ENCODE measurements around the gene RASL11B.

The RASL11B gene

DNA sequence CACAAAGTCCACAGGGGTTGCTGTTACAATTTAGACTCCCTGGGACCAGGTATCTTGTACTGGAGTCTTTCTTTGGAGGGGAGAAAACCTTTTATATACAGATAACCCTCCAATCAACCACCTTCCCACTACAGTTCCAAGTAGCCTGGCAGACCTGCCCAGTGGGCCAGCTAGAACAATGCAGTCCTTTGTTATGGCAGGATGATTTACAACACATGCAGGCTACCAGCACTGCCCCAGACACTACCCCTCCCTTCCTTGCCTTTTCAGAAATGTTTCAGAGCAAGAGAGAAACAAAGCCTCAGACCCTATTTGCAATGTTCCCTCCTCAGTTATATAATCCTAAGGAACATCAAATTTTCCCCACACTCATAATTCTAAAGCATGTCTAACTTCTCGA lies 11.1 kb downstream of the RASL11B start:
- in situ Hi-C loops (cut with MboI; ENCODE audit: low sequenced_read_pairs), result no loop called here

DNA sequence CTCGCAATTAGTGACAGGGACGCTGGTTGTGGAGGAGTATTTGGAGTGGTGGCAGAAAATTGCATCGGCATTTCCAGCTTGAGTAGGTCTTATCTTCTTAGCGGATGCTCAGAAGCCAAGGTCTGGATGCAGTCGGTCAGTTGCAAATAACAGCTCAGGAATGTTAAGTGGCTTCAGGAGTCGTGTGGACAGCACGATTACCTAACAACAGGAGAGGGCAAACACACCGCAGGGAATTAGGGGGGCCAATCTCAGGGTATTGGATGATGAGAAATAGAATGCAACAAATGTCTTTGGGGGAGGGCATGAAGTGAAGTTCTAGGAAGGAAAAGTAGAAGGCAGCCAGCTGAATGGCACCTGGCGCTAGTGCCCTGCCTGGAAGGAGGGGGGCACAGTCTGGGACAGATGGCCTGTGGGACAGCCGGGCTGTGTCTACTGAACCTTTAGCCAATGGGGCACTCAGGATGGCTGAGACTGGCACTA lies 11.8 kb downstream of the RASL11B start:
- in situ Hi-C loops (cut with MboI; ENCODE audit: low sequenced_read_pairs), result no loop called here

DNA sequence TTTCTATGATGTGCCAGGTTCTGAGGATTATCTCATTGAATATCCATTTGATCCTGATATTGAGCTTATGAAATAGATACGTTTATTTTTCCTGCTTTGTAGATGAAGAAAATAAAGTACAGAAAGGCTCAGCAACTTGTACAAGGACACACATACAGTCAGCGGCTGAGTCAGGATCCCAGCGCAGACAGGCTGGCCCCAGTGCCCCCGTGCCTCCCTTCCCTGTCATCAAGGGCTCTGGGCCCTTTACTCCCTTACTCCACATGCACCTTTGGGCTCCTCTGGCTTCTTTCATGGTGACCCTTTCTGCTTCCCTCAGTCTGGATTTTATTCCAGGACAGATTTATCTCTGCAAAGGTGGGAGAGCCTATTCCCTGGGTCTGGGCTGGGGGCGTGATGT lies 12.8 kb downstream of the RASL11B start:
- in situ Hi-C loops (cut with MboI; ENCODE audit: low sequenced_read_pairs), result no loop called here

DNA sequence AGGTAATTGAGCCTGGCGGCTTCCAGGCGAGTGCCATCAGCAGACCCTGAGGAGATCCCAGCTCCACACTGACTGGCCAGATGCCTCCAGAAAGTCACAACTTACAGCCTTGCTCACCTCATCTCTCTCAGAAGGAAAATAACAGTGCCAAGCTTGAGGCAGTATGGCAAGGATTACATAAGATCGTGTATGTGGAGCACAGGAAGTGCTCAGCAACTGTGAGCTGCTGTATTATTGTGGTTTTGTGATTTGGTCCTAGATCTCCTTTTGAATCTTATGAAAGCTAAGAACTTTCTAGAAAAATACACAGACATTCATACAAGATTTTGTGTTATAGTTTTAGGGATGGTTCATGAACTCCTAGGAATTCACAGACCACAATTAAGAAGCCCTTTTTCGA lies 14.0 kb downstream of the RASL11B start:
- in situ Hi-C loops (cut with MboI; ENCODE audit: low sequenced_read_pairs), result no loop called here

DNA sequence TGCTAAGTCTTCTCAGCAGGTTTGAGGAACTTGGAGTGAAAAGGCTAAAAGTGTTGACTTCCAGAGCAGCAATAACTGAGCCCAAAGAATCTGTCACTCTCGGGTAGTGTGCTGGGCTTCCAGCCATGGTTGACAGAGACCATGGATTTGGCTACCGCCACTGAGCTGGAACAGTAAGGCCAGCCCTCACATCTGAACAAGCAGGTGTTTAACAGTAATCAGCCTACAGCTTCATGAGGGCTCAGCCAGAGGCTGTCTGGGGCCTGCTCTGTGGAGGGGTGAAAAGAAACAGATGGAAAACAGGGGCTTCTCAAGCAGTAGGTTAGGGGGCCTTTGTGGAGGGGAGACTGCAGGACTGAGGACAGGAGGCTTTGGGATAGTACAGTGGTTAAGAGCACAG lies 14.9 kb downstream of the RASL11B start:
- in situ Hi-C loops (cut with MboI; ENCODE audit: low sequenced_read_pairs), result no loop called here

DNA sequence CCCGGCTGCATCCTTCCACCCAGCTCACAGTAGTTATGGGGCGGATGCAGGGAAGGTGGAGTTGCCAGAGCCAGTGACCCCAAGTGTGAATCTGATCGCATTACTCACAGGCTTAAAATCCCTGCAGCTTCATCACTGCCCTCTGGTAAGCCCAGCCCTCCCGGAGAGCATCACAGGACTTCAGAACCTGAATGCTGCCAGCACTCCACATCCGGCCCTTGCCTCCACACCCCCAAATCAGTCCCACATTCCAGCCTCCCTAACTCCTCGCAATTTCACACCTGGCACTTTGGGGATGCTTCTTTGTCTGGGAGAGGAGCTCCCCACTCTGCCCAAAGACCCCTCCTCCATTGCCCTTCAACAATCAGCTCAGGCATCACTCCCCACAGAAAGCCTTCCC lies 15.6 kb downstream of the RASL11B start:
- in situ Hi-C loops (cut with MboI; ENCODE audit: low sequenced_read_pairs), result no loop called here

DNA sequence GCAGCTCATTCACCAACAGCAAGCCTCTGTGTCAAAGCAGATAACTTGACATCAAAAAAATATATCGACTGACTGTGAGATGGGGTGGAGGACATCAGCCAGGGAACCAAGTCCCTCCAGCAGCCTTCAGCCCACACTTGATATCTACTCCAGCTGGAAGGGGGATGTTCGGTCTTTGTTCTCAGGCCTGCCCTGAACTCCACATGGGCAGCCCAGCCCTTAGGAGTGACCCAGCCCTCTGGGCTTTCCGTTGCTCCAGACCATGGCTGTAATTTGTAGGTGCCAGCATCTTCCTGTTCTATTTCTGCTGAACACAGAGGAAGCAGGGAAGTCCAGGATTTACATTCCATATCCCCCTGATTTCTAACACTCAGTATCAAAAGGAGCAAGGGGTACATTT lies 17.4 kb downstream of the RASL11B start:
- in situ Hi-C loops (cut with MboI; ENCODE audit: low sequenced_read_pairs), result no loop called here

DNA sequence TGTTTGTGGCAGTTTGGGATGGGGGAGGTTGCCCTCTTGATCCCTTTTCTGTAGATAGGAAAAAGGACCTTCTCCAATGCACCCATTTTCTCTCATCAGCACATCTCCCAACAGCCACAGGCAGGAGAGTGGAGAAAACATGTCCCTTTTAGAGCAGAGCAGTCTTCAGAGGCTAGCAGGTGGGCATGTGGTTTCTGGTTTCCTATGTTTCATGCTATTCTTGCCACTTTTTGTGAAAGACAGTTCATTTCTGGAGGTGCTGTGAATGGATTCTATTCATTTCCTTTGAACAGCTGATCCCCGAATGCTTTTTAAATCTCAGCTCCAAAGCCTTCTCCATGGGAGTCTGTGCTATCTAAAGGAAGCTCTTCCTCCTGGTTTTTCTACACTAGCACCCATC lies 18.9 kb downstream of the RASL11B start:
- in situ Hi-C loops (cut with MboI; ENCODE audit: low sequenced_read_pairs), result no loop called here

DNA sequence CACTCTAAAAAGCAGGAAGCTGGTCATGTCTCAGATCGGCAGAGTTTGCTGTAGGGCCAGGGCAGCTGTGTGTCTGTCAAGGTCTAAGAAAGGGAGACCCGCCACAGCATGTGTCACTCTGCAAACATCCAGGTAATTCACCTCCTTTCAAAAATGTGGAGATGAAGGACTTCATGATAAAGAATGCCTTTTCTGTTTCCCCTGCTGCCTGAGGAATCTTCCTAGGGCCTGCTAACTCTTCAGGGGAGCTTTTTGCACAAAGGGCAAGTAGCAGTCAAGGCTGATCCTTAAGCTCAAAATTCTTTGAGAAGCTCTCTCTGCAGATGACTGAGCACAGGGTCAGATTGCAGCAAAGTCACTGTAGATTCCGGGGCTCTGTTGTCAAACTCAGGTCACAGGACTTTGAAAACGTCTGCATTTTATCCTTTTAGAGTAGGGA lies 21.1 kb downstream of the RASL11B start:
- in situ Hi-C loops (cut with MboI; ENCODE audit: low sequenced_read_pairs), result no loop called here

DNA sequence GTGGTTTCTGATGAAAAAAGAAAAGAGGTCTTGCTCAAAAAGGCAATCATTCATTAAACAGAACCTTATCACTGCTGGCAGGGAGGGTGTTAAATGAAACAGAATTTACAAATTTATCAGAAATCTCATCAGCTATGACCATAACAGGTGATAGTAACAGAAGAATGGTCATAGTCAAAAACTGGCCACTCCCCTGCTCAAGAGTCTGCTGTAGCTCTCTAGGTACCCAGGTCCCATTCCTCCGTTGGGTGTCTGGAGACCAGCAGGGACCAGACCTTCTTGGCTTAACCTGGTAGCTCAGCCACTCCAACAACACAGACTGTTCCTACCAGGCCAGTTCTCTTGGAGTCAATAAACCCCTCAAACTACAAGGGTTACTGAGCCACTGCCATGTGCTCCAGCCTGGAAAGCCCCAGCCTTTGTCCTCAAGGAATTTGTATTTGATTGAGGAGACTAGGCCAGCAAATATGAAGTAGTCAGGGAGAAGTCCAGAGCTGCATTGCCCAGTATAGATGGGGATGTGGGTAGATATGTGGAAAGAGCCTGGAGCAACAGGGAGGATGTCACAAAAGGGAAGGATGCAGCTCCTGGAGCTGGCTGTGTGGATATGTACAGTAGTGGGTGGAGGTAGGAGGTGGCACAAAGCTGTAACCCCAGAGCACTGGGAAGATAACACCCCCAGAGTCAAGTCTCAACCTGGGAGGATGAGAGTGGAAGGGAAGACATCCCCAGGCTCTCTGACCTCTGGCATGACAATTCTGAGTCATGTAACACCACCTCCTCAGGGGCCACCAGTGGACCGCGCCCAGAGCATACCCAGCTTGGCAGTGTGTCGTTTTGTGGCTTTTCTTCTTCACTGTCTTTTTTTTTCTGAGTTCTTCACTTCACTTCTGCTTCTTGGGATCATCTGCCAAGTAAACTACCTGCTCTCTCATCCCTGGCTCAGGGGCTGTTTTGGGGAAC lies 21.9 kb downstream of the RASL11B start:
- in situ Hi-C loops (cut with MboI; ENCODE audit: low sequenced_read_pairs), result no loop called here

DNA sequence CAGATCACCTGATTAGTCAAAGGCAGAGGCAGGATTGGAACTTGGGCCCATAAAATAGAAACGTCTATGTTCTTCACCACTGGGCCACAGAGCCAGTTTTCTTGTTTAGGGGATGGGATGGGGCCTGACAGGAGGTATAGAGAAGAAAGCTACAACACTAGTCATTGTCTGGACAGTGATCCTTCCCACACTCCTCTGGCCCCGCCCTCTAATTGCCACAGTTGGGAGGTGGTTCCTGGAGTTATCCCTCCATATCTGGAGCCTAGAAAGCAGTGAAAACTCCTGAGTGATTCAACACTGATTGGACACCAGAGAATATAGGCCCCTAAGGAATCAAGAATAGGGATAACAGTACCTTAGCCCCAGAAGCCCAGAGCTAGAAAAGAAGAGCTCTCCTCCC lies 22.9 kb downstream of the RASL11B start:
- in situ Hi-C loops (cut with MboI; ENCODE audit: low sequenced_read_pairs), result no loop called here

DNA sequence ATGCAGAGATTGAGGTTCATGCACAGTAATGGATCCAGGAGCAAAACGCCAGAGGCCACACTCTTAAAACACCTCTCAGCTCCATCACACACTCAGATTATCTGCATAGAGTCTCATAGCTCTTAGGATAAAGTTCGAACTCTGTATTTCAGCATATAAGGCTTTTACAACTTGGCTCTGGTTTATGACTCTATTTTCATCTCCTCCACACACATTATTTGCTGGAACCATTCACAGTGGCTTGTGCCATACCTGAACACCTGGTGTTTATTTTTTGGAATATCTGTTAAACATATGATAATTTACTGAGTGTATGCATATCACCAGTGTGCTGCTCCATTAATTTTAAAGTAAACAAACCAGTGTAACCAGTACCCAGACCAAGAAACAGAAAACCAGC lies 27.2 kb downstream of the RASL11B start:
- in situ Hi-C loops (cut with MboI; ENCODE audit: low sequenced_read_pairs), result no loop called here

DNA sequence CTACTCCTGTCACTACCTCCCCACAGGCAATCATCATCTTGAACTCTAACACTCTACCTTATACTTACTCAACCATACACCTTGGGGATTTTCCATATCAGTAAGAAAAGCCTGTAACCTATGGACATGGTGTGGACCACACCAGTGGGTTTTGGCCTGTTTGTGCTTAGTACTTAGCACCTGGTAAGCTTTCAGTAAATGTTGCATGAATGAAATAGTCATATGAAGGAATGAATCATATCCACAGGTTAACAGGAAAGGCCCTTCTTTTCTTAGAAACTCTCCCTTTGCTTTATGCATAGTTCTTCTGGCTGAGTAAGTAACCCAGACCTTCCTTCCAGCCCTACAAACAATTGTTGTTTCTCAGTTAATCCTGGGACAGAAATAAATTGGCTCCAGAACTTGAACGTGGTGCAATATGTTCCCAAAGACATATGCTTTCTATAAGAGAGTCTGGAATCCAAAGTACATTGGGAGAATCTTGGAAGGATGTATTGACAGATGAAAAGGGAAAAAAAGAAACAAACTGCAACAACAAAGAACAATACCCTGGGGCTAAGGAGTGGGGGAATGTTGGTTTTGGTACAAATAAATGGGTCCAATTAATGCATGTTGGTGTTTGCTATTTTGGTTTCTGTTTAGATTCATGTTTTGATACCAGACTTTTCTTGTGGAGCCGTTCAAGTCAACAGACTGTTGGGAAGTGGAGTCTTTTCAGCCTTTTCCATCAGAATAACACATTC lies 27.8 kb downstream of the RASL11B start:
- in situ Hi-C loops (cut with MboI; ENCODE audit: low sequenced_read_pairs), result no loop called here

DNA sequence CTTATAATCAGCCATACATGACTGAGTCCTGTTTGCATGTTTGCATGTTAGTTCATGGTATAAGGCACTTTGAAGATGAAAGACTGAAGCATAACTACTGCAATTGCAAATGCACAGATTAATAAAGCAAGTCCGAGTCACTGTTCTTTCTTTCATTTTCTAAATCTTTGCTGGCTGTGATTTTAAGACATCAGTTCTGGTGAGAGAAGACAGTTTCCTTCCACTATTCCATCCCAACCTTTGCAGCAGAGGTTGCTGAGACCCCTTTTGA lies 28.3 kb downstream of the RASL11B start:
- in situ Hi-C loops (cut with MboI; ENCODE audit: low sequenced_read_pairs), result no loop called here

DNA sequence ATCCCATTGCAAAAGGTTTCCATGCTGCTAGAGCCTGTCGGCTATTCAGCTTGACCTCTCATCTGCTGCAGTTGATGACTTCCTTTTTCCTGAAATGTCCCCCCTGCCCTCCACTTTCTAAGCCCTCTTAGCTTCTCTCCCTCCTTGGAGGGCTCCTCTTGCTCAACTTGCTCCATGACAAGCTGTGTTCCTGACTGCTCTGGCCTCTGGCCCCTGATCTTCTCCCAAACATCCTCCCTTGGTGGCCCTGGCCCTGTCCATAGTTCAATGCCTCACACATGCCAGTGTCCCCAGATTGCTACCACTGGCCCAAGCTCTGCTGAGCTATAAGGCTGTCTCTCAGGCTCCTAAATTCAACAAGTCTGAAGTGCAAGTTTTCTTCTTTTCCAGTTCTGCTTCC lies 29.6 kb downstream of the RASL11B start:
- in situ Hi-C loops (cut with MboI; ENCODE audit: low sequenced_read_pairs), result no loop called here

DNA sequence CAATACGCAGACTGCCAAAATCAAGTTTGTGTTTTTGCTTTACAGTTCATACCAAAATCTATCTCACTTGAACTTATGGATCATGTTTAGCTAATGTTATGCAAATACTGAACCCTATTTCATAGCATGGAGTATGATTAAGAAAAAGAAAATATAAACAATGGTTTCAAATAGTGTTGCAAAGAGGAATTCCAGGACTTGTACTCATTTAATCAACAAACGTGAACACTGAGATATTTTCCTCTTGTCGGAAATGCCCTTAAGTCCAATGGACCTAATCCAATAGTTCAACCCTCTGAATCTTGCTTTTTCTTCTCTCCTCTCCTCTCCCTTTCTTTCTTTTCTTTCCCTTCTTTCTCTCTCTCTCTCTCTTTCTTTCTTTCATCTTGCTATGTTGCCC lies 30.8 kb downstream of the RASL11B start:
- in situ Hi-C loops (cut with MboI; ENCODE audit: low sequenced_read_pairs), result no loop called here

DNA sequence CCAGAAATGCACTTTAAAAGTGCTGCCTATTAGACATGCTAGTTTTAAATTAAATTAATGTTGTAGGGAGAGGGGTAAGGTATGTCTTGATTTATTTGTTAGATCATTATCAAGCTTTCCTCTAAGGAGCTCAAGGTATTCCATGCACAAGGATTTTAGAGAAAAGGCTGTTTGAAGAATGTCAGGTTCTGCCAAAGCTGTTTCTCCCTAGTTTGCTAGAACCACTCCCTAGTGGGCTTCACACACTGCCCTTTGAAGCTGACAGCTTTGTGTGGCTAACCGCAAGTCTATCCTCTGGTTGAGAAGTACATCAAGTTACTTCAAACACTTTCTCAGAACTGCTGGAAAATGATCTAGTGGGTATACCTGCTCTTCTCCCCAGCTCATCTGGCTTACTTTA lies 32.3 kb downstream of the RASL11B start:
- in situ Hi-C loops (cut with MboI; ENCODE audit: low sequenced_read_pairs), result no loop called here

DNA sequence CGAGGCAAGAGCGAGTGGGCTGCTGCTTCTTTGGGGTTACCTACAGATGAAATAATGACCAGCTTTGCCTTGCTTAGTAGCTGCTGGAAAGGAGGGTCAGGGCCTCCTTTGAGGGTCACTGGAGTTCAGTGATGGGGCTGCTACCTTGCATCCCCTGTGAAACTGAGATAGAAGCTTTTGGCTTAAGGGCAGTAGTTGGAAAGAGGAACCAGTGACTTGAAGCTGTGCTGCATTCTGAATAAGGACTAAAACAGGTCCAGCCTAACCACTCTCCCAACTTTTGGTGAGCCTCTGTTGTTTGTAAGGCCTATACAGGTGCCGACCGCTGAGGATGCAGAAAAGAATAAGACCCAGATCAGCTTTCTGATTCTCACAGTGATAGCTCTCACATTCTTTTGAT lies 41.2 kb downstream of the RASL11B start:
- in situ Hi-C loops (cut with MboI; ENCODE audit: low sequenced_read_pairs), result no loop called here

DNA sequence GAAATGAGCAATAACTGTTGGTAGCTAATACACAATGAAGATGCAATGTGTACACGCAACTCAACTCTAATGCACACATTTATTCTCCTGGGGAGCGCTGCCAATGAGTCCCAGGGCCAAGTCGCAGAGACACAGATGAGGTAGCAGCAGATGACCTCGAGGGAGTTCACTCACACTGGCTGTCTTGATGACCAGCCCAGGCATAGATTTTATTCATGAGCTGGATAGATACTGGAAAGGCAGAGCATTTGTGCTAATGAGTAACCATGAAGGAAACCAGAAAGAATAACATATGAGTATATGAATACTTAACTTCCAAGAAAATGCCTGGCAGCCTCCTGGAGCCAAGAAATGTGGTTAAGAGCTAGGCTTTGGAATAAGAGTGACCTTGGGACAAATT lies 42.3 kb downstream of the RASL11B start:
- in situ Hi-C loops (cut with MboI; ENCODE audit: low sequenced_read_pairs), result no loop called here

DNA sequence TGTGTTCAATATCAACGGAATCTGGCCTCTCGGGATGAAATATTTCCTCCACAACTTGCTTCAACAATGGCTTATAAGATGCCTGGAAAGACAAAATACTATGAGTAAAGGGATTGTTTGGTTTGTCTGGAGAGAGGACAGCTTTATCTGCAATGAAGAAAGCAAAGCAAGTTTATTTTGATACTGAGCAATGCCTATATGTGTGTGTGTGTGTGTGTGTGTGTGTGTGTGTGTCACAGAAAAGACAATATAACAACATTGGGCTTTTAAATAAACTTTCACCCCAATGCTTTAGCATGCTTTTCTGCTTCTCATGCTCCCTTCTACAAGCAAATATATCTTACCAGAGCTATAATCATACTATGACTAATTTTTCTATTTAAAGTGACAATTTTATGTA lies 45.4 kb downstream of the RASL11B start:
- in situ Hi-C loops (cut with MboI; ENCODE audit: low sequenced_read_pairs), result no loop called here

DNA sequence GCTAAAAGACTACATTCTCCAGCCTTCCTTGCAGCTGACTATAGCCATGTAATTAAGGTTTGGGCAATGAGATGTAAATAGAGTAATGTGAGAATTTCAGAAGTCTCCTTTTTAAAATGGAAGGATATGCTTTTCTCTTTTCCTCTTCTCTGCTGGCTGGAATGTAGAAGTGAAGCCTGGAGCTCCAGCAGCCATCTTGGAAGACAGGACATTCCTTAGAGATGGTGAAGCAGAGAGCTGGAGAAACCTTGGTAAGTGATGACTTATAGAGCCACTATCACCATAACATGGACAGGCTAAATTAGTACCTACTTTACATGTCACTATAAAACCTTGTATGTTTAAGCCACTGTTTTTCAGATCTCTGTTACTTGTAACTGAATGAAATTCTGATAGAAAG lies 48.0 kb downstream of the RASL11B start:
- in situ Hi-C loops (cut with MboI; ENCODE audit: low sequenced_read_pairs), result no loop called here

DNA sequence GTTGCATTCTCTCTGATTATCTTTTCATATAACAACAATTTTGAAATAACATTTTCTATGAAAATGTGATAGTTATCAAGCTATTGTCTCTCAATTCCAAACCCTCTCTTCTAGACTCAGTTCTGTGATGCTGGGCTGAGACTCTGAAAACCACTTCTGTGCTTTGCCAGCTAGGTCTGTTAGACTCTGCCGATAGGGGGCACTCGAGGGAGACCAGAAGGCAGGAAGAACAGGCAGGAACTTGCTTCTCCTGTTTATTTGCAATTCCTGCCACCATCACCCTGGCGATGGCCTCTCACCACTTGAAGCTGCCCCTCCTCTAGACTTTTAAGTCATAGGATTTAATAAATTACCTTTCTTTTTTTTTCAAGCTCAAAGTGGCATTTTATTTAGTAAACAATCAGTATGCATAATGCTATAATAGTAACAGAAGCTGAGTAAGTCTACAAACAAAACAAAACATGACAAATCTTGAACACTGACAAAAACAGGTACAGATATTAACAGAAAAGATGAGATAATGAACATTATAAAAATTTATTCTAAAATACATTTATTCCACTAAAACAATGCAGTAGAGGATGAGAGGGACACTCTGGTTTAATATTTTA lies 49.7 kb downstream of the RASL11B start:
- in situ Hi-C loops (cut with MboI; ENCODE audit: low sequenced_read_pairs), result no loop called here
